SH-SY5Y (cell line): ENCODE results near the gene CRYGB.

Experiments used
- GATA2 ChIP-seq: IDR thresholded peaks from 2 replicates; pipeline ENCODE4 v1.6.1; 2011; ENCODE audit warnings: mild to moderate bottlenecking, low read depth, low read length
- GATA3 ChIP-seq: IDR thresholded peaks from 2 replicates; pipeline ENCODE4 v1.6.1; 2011; ENCODE audit warnings: low read depth, mild to moderate bottlenecking, low read length, moderate library complexity

CRYGB gene

GRCh38 chr2:208174144-208174543 is 28.2 kb upstream of the CRYGB start:
- TF ChIP-seq GATA3 (no peak), GATA2 (no peak)

- TF ChIP-seq GATA2 (no peak), GATA3 (no peak)
Measured at GRCh38 chr2:208172125-208172524, 26.2 kb upstream of the CRYGB start.

DNA sequence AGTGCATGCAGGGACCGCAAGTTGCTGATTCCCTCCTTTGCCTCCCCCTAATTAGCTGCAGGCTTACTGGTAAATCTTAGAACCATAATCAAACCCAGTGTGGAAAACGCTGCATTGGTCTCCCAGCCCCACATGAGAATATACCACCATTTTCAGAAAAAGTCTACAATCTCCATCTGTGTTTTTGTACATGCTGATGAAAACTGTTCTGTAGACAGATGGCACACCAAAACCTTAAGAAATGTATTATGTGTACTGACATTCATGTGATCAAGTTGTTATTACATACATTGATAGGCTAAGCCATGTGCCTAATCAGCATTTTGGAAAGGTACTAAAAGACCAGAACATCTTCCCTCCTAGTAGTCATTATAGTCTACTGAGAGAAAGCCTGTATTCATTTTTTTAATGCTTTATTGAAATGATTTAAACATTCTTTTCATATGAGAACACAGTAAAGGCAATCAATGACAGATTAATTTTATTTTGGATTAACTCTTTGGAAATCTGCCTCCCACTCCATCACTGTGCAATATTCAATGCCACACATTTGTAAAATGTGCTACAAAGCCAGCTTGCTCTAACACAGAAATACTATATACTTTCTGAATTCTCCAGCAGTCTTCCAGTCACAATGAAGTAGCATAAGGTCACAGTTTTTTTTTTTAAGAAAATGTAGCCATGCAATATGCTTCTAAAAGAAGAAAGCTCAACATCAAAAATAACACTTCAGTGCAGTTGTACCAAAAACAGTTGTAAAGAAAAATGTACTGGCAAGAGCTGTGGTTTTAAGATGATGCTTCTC is 19.2 kb upstream of the CRYGB start:
- TF ChIP-seq GATA2 (no peak), GATA3 (no peak)

DNA sequence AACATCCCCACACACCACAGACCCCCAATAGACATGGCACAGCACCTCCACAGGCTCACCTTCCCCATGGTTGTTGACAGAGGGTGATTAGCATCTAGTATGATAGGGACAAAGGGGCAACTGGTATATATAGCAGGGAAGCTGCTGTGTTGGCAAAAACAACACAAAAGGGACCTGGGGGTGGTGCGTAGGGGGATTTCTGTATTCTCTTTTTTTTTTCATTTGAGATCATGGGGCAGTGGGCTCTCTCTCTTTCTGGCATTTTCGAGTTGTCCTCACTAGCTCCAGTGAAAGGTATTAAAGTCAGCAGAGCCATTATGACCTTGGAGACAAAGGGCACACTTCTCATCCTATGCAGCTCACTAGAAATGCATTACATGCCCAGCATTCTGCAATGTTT is 17.5 kb upstream of the CRYGB start, which contains the start of gene CRYGA:
Gene CRYGA, minus strand, starts transcription at position 101 of the 400 bp plus-strand sequence. Its CDS starts 33 bp downstream, at position 68.
- no peak for TF ChIP-seq GATA3
- TF ChIP-seq GATA2 = no peak

- no peak for TF ChIP-seq GATA2
- no peak for TF ChIP-seq GATA3
Measured at GRCh38 chr2:208156439-208156838, 10.5 kb upstream of the CRYGB start.

- TF ChIP-seq GATA2 = no peak
- TF ChIP-seq GATA3 = no peak
Measured at GRCh38 chr2:208153156-208153555, 7.2 kb upstream of the CRYGB start.

- TF ChIP-seq GATA2 (no peak), GATA3 (no peak)
Measured at GRCh38 chr2:208150956-208151355, 5.0 kb upstream of the CRYGB start.

- no peak for TF ChIP-seq GATA3
- TF ChIP-seq GATA2 = no peak
Measured at GRCh38 chr2:208150094-208150493, 4.1 kb upstream of the CRYGB start.

GRCh38 chr2:208148803-208149202 is 2.8 kb upstream of the CRYGB start:
- TF ChIP-seq GATA3 (no peak), GATA2 (no peak)

GRCh38 chr2:208147759-208148158 is 1.8 kb upstream of the CRYGB start:
- TF ChIP-seq GATA2 (no peak), GATA3 (no peak)

GRCh38 chr2:208147008-208147407 is 1.1 kb upstream of the CRYGB start:
- TF ChIP-seq GATA3 (no peak), GATA2 (no peak)

DNA sequence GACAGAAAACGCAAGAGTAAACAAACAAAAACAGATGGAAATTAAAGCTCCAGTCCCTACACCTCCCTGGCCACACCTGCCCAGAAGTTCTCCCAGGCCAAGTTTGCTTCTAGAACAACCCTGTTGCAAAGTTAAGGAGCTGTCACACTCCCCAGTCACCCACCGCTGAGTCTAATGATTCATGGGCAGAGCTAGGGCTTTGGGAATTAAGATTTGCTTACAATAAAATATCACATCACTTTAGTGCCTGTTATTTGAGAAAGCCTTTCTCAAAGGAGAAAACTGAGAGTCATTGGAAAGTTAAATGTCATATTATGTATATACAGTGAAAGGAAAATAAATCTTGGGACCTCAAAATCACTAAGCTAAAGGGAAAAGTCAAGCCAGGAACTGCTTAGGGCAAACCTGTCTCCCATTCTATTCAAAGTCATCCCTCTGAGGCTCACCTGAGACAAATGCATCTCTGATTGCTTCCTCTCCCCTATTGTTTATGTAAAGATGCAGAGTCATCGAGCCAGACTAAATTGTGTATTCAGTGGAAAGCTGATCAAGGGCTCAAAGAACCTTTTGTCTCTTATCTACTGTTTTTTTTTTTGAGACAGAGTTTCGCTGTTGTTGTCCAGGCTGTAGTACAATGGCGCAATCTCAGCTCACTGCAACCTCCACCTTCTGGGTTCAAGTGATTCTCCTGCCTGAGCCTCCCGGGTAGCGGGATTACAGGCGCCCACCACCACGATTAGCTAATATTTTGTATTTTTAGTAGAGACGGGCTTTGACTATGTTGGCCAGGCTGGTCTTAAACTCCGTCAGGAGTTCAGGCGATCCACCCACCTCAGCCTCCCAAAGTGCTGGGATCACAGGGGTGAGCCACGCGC is 2.8 kb downstream of the CRYGB start:
- no peak for TF ChIP-seq GATA2

DNA sequence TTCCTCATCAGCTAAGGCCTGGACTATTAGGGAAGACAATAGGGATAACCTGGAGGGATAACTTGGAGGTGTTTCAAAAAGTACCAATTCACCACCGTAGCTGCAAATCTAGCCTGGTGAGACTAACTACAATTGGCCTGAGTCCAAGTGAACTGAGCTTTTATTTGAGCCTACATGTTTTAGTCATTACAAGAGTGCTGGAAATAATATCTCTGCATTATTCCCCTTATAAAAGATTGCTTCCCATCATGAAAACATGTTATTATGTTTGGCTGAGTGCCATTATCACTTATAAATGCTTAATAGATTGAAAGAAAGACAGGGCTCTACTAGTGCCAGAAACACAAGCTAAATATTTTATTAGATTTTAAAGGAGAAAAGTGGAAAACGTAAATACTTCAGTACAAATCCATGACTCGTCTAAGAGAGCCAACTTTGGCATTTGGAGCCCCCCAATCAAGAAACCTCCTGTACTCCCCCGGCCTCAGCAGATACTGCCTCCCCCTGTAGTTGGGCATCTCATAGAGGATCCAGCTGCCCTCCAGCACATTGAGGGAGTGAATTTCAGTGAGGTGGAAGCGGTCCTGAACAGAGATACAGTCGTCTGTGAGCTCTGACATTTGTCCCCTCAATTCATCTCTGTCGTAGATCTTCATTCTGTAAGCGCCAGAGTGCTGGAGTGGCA is 3.6 kb downstream of the CRYGB start:
- TF ChIP-seq GATA3 = no peak
- no peak for TF ChIP-seq GATA2

- TF ChIP-seq GATA2 (no peak), GATA3 (no peak)
Measured at GRCh38 chr2:208139447-208139846, 6.5 kb downstream of the CRYGB start.

- TF ChIP-seq GATA3 = no peak
- no peak for TF ChIP-seq GATA2
Measured at GRCh38 chr2:208136716-208137094, 9.3 kb downstream of the CRYGB start.
